Mesodermal cell (in vitro differentiated cells): Measurements from ENCODE around the gene GALNT5.
"Not testable (repeated sequence)": the region's sequence is repeated elsewhere in the genome, so short reads cannot be mapped to it uniquely, and the experiment has no call there.

ENCODE experiments used
- H3K27ac ChIP-seq: 2 replicates; pipeline ENCODE4 v1.7.0; 2013; ENCODE audit warnings: mild to moderate bottlenecking, low read depth, low read length, moderate library complexity; ENCODE audit not compliant: severe bottlenecking
- H3K36me3 ChIP-seq: 2 replicates; pipeline ENCODE4 v1.7.1; 2013; ENCODE audit warnings: mild to moderate bottlenecking, low read length, moderate library complexity; ENCODE audit not compliant: control insufficient read depth, insufficient read depth
- H3K4me1 ChIP-seq: one replicate; pipeline ENCODE4 v1.7.1; 2013; ENCODE audit warnings: mild to moderate bottlenecking, low read length; ENCODE audit not compliant: insufficient read depth, control insufficient read depth, poor library complexity, severe bottlenecking
- H3K4me3 ChIP-seq: 2 replicates; pipeline ENCODE4 v1.7.0; 2013; ENCODE audit warnings: low read length, control low read depth, mild to moderate bottlenecking; ENCODE audit not compliant: insufficient read depth, poor library complexity, severe bottlenecking; ENCODE audit errors: extremely low read depth
- H3K9me3 ChIP-seq: 2 replicates; pipeline ENCODE4 v1.7.1; 2013; ENCODE audit warnings: mild to moderate bottlenecking, low read length, moderate library complexity; ENCODE audit not compliant: control insufficient read depth
- WGBS, 2 experiments: methylation state at CpG; one replicate each; pipeline ENCODE4 v1.1.5; 2013; ENCODE audit warnings: missing lambda C conversion rate in 2 of 2; ENCODE audit not compliant: insufficient coverage in 2 of 2; 5-methylcytosine and 5-hydroxymethylcytosine counted together

Gene GALNT5

DNA sequence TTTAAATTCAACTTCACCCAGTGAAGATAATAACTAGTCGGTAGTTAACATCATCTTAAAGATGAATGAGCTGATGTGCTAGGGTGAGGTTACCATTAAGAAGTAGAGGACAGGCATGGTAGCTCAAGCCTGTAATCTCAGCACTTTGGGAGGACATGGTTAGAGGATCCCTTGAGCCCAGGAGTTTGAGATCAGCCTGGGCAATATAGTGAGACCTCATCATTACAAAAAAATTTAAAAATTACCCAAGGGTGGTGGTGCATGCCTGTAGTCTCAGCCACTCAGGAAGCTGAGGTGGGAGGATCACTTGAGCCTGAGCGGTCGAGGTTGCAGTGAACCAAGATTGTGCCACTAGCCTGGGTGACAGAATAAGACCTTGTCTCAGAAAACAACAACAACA is 4.7 kb downstream of the GALNT5 start:
- Histone ChIP-seq H3K4me1 (peaks cover 12% of the 10 kb centered on the region), H3K9me3 (no peaks in the 10 kb centered on the region), H3K4me3 (no peak overlapping the region), H3K36me3 (no peaks in the 10 kb centered on the region), H3K27ac (no peak overlapping the region)
- WGBS, 2 experiments, result 83 to 100% methylated on average over 1 to 2 of the region's 3 CpGs

DNA sequence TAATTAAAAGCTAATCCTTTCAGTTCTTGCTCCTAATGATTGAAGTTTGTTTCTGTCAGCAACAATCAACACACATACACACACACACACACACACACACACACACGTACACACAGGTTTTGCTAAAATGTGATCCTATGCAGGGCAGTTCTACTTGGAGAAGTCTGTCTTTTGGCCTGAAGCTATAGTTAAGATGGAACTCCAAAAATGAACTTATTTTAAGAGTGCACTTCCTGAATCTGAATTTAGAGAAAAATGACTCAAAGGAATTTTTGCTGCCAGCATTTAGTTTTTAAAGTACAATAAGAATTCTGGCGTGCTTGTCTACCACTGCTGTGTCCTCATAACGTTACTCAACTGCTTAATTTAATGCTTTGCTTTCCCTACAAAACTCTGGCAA is 6.6 kb downstream of the GALNT5 start:
- 85 to 100% methylated on average over 2 of the region's 3 CpGs for WGBS, 2 experiments
- Histone ChIP-seq H3K4me3 (no peak overlapping the region), H3K36me3 (no peaks in the 10 kb centered on the region), H3K9me3 (no peaks in the 10 kb centered on the region), H3K27ac (no peak overlapping the region), H3K4me1 (peaks cover 6% of the 10 kb centered on the region)

DNA sequence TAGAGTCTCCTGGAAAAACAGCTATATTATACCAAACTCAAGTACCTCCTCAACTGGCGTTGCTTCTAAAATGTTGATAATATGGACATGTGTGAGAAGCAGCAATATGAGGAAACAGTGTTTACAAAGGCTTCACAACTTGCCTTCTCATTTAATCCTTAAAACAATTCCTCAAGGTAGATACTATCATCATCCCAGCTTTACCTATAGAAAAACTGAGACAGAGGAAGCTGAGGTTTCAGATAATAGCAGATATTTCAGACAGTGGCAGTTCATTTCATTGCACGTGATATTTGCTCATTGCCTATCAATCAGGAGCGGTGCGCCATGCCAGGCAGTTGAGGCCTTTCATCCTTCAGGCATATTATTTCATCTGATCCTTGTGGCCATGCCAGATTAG is 8.3 kb downstream of the GALNT5 start:
- WGBS, 2 experiments, result 100% methylated on average over 3 of the region's 4 CpGs
- no peaks in the 10 kb centered on the region for H3K9me3 ChIP-seq
- no peaks in the 10 kb centered on the region for H3K36me3 ChIP-seq
- no peak overlapping the region for H3K4me3 ChIP-seq
- no peak overlapping the region for H3K27ac ChIP-seq
- H3K4me1 ChIP-seq, result peaks cover 3% of the 10 kb centered on the region

DNA sequence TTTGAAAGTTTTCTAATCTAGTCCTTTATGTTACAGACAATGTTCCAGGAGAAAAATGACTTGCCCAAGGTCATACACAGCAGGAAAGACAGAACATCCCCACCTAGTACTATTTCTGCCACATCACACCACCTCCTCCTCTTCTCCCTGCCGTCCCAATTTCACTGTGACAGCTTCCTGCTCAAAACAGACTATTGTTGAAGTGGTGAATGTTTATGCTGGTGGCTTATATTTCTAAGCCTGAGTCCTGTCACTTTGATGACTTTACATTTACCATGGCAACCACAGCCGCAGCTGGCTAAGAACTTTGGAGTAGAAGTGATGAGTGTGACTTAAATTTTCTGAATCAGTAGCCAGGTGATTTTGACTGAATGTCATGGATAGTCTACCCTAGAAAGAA is 10.0 kb downstream of the GALNT5 start:
- Histone ChIP-seq H3K4me3 (no peak overlapping the region), H3K36me3 (no peaks in the 10 kb centered on the region), H3K9me3 (no peaks in the 10 kb centered on the region), H3K27ac (no peak overlapping the region), H3K4me1 (no peaks in the 10 kb centered on the region)
- WGBS, 2 experiments, result no CpG with 5 or more reads among the region's 2 CpGs

DNA sequence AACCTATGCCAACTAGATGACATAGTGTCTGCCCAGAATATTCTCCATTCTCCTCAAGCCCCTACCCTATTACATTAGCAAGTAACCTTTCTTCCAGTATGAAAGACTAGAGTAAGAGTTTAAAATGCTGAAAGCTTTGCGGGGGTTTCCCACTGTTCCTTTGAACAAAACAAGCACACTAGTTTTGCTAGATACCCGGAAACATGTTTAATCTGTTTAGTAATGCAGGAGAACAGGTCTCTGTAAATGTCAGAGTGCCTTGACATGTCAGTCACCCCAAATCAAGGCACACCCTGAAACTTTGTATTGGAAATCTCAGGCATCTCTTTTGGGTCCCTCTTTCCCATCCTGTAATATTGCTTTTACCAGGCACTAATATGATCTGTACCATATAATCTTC is 11.6 kb downstream of the GALNT5 start:
- H3K27ac ChIP-seq, result no peak overlapping the region
- WGBS, 2 experiments, result 82% methylated on average over 2 of the region's 2 CpGs; no CpG with 5 or more reads in 1 of the 2 experiments
- H3K4me3 ChIP-seq, result no peak overlapping the region
- H3K9me3 ChIP-seq, result no peaks in the 10 kb centered on the region
- H3K36me3 ChIP-seq, result no peaks in the 10 kb centered on the region
- no peaks in the 10 kb centered on the region for H3K4me1 ChIP-seq

DNA sequence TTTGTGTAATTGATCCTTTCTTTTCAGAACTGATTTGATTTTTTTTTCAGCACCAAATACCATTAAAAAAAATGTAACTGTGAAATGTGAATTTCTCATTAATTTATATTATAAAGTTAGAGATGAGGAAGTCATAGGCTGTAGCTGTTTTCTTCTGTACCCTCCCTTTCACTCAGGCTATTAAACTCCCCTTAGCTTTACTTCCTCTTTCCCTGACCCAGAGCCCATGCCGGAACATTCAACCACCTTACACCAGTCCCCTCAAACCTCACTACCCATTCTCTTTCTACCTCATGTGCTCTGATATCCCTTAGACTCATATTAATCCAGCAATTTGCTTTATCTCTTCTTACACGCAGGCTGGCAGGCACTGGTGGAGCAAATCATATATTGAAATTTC is 12.4 kb downstream of the GALNT5 start:
- 77 to 89% methylated on average over 2 of the region's 2 CpGs for WGBS, 2 experiments
- H3K9me3 ChIP-seq, result no peaks in the 10 kb centered on the region
- no peaks in the 10 kb centered on the region for H3K36me3 ChIP-seq
- H3K4me3 ChIP-seq, result no peak overlapping the region
- no peak overlapping the region for H3K27ac ChIP-seq
- no peaks in the 10 kb centered on the region for H3K4me1 ChIP-seq

DNA sequence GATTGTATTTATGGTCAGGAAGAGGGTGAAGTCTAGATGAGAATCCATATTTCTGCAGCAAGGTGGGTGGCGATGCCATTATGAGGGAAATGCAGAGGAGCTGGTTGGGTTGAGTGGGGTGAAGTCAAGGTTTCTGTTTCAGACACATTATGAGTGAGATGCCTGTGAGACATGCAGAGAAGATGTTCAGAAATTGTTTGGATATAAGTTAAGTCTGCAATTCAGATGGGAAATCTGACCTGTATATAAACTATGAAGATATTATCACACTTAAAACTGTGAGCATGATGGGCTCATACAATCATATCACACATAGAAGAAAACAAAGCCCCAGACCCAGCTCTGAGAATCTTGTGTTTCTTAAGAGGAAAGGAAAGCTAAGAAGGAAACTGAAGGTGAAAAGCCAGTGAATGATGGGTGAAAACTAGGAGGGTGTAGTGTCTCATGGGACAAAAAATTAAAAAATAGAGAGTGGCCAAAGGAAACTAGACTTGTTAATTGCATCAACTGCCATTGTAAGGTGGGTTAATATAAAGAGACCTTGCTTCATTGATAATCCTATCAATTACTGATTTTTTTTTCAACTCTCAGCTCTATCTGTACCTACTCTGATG is 14.2 kb downstream of the GALNT5 start:
- H3K4me3 ChIP-seq, result no peak overlapping the region
- no peaks in the 10 kb centered on the region for H3K4me1 ChIP-seq
- no peaks in the 10 kb centered on the region for H3K9me3 ChIP-seq
- H3K27ac ChIP-seq, result no peak overlapping the region
- H3K36me3 ChIP-seq, result no peaks in the 10 kb centered on the region
- WGBS, 2 experiments, result 92 to 100% methylated on average over 1 of the region's 1 CpG

DNA sequence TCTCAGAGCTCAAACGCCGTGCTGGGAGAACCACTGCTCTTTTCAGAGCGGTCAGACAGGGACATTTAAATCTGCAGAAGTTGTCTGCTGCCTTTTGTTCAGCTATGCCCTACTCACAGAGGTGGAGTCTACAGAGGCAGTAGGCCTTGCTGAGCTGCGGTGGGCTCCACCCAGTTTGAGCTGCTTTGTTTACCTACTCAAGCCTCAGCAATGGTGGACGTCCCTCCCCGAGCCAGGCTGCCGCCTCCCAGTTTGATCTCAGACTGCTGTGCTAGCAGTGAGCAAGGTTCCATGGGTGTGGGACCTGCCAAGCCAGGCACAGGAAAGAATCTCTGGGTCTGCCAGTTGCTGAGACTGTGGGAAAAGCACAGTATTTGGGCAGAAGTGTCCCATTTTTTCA is 21.8 kb downstream of the GALNT5 start:
- H3K4me3 ChIP-seq, H3K9me3 ChIP-seq, H3K36me3 ChIP-seq, H3K27ac ChIP-seq, H3K4me1 ChIP-seq: not testable (repeated sequence)
- WGBS, 2 experiments, result 86 to 90% methylated on average over 7 of the region's 7 CpGs

DNA sequence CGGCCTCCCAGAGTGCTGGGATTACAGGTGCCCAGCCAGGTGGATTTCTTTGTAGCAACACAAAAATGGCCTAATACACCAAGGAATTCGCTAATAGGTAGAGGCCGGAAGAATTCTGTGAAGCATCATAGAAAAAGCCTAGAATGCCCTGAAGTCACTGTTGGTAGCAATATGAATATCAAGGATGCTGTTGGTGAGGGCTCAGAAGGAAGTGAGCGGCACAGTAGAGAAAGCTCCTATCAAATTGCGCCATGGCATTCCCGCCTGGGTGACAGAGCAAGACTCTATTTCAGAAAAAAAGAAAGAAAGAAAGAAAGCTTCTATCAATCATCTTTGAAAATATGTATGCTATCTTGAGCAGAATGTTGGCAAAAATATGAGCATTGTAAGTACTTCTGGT is 23.8 kb downstream of the GALNT5 start:
- Histone ChIP-seq H3K4me3 (no peak overlapping the region), H3K4me1 (no peaks in the 10 kb centered on the region), H3K9me3 (no peaks in the 10 kb centered on the region), H3K27ac (no peak overlapping the region), H3K36me3 (no peaks in the 10 kb centered on the region)
- 92 to 100% methylated on average over 1 to 4 of the region's 6 CpGs for WGBS, 2 experiments

DNA sequence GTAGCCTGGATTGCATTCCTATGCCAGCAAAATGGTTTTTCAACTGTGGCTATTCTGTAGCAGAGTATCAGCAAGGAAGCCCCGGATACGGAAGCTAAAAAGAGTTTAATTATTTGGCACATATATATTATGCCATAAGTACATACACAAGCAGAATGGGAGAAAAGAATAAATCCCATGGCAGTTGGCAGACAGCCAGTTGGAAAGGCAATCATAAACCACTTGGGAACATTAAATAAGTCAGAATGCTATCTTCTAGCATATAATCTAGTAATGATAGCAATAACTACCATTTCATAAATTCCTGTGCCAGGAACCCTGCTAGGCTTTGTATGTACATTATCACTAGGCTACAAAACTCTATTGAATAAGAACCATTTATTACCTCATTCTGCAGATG is 26.0 kb downstream of the GALNT5 start:
- Histone ChIP-seq H3K36me3 (no peaks in the 10 kb centered on the region), H3K4me3 (no peak overlapping the region), H3K4me1 (no peaks in the 10 kb centered on the region), H3K9me3 (no peaks in the 10 kb centered on the region), H3K27ac (no peak overlapping the region)
- no CpG with 5 or more reads among the region's 2 CpGs for WGBS, 2 experiments

DNA sequence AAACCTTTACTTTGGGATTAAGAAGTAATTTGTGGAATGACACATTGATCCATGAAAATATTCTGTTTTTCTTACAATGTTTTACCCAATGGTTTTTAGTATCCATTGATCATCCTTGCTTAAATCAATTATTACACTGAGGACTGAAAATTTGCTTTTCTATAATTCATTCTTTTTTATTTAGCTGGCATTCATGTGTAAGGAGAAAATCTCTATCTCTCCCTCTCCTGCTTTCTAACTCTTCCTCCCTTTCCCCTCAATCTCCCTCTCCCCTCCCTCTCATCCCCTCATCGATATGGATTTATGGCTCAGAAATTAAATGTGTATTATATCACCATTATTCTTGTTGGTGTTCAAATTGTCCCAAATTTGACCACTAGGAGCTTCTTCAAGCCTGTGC is 29.7 kb downstream of the GALNT5 start:
- H3K9me3 ChIP-seq, result no peaks in the 10 kb centered on the region
- no peaks in the 10 kb centered on the region for H3K36me3 ChIP-seq
- H3K4me3 ChIP-seq, result no peak overlapping the region
- WGBS, 2 experiments, result no CpG with 5 or more reads among the region's 1 CpG
- no peak overlapping the region for H3K27ac ChIP-seq
- no peaks in the 10 kb centered on the region for H3K4me1 ChIP-seq
